Measurements from ENCODE around the gene UIMC1. TPM values are rescaled to one million over a fixed set of nuclear protein-coding genes. Genes with fewer than 3 reads are reported as not detected.
"Not testable (repeated sequence)": the region's sequence is repeated elsewhere in the genome, so short reads cannot be mapped to it uniquely, and the experiment has no call there.

Gene UIMC1
- 22.0 and 24.5 TPM in 2 replicates for total RNA-seq

GRCh38 chr5:177006265-177006972 is at the start of gene UIMC1:
Gene UIMC1, minus strand, starts transcription at chr5:177006779. Its CDS starts 24,164 bp downstream, at chr5:176982615.
- H3K27me3 ChIP-seq (ENCODE audit: control insufficient read depth, insufficient read depth, low read length), result no peaks in the 10 kb centered on the region
- H3K36me3 ChIP-seq (ENCODE audit: control insufficient read depth, insufficient read depth, low read length), result no peaks in the 10 kb centered on the region
- TF ChIP-seq, protein P1, sequence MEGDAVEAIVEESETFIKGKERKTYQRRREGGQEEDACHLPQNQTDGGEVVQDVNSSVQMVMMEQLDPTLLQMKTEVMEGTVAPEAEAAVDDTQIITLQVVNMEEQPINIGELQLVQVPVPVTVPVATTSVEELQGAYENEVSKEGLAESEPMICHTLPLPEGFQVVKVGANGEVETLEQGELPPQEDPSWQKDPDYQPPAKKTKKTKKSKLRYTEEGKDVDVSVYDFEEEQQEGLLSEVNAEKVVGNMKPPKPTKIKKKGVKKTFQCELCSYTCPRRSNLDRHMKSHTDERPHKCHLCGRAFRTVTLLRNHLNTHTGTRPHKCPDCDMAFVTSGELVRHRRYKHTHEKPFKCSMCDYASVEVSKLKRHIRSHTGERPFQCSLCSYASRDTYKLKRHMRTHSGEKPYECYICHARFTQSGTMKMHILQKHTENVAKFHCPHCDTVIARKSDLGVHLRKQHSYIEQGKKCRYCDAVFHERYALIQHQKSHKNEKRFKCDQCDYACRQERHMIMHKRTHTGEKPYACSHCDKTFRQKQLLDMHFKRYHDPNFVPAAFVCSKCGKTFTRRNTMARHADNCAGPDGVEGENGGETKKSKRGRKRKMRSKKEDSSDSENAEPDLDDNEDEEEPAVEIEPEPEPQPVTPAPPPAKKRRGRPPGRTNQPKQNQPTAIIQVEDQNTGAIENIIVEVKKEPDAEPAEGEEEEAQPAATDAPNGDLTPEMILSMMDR (IDR thresholded peaks at IDR 0.05; ENCODE audit: insufficient read depth, low read length, severe bottlenecking), result no peak
- FAIRE-seq (no peak), DNase-seq (ENCODE audit: low read depth) (peak; percentile 69)
- H3K4me3 ChIP-seq (ENCODE audit: low read depth, low read length), result peak within 1 kb of the TSS; percentile 72

- TF ChIP-seq, protein P1 (IDR thresholded peaks at IDR 0.05; ENCODE audit: insufficient read depth, low read length, severe bottlenecking), result no peak
- DNase-seq (ENCODE audit: low read depth), result no peak
- no peak overlapping the region for H3K4me3 ChIP-seq (ENCODE audit: low read depth, low read length)
- H3K27me3 ChIP-seq (ENCODE audit: control insufficient read depth, insufficient read depth, low read length), result no peaks in the 10 kb centered on the region
- peaks cover 5% of the 10 kb centered on the region for H3K36me3 ChIP-seq (ENCODE audit: control insufficient read depth, insufficient read depth, low read length)
- FAIRE-seq, result no peak
These were observed 42.7 kb upstream of the UIMC1 start for GRCh38 chr5:177049285-177049684.

DNA sequence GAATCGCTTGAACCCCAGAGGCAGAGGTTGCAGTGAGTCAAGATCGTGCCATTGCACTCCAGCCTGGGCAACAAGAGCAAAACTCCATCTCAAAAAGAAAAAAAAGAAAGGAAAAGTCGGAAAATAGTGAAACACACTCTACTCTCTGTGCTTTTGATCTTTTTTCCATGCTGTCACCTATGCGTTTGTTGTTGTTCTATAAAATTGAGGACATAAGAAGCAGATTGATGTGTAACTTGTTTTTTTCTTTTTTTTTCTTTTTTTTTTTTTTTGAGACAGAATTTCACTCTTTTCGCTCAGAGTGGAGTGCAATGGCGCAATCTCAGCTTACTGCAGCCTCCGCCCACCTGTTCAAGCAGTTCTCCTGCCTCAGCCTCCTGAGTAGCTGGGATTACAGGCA is 42.0 kb upstream of the UIMC1 start:
- not testable (repeated sequence) for H3K4me3 ChIP-seq (ENCODE audit: low read depth, low read length); H3K27me3 ChIP-seq (ENCODE audit: control insufficient read depth, insufficient read depth, low read length); H3K36me3 ChIP-seq (ENCODE audit: control insufficient read depth, insufficient read depth, low read length); FAIRE-seq; DNase-seq (ENCODE audit: low read depth)

DNA sequence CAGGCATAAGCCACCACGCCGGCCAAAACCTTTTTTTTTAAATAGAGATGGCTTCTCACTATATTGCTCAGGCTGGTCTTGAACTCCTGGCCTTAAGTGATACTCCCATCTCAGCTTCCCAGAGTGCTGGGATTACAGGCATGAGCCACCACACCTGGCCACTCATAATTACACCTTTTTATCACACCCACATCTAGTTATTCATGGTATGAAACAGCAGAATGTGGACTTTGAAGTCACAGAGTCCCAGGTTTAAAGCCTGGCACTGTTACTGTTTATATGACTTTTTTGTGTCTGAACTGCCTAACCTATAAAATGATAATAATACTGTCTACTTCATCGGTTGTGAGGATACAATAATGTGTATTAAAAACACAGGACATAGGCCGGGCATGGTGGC is 39.1 kb upstream of the UIMC1 start:
- peaks cover 9% of the 10 kb centered on the region for H3K36me3 ChIP-seq (ENCODE audit: control insufficient read depth, insufficient read depth, low read length)
- H3K4me3 ChIP-seq (ENCODE audit: low read depth, low read length), result no peak overlapping the region
- H3K27me3 ChIP-seq (ENCODE audit: control insufficient read depth, insufficient read depth, low read length), result no peaks in the 10 kb centered on the region
- TF ChIP-seq, protein P1 (IDR thresholded peaks at IDR 0.05; ENCODE audit: insufficient read depth, low read length, severe bottlenecking), result no peak
- DNase-seq (ENCODE audit: low read depth) (no peak), FAIRE-seq (no peak)

DNA sequence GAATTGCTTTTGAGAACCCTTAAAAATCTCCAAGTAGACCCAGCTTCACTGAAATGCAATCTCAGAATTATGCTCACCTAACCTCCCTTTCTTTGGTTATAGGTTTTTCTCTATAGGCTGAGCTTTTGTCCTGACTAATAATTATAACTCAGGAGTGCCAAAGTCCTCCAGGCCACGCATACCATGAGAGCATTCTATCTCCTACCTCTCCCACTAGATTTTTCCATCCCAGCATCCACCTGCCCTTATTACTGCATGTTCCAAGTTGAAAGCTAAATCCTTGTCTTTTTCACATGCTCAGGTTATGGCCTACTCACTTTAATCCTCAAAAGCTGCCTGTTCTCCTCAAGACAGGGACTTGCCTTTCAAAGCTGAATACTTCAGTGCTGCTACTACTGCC is 38.1 kb upstream of the UIMC1 start:
- no peak for FAIRE-seq
- H3K36me3 ChIP-seq (ENCODE audit: control insufficient read depth, insufficient read depth, low read length), result peaks cover 8% of the 10 kb centered on the region
- TF ChIP-seq, protein P1 (IDR thresholded peaks at IDR 0.05; ENCODE audit: insufficient read depth, low read length, severe bottlenecking), result no peak

DNA sequence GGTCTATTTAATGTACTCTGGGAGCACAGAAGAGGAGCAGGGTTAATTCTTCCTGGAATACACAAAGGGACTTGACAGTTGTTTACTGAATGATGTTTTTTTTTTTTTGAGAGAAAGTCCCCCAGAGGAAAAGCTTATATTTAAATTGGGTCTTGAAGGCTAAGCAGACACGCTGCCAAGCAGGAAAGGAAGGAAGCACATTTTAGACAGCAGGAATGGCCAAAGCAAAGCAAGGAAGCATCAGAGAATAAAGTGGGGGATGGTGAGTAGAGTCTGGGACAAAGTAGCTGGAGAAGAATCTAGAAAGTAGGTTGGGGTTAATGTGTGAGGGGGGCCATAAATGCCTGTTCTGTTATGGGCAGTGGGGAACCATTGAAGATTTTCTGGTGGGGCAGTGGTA is 37.4 kb upstream of the UIMC1 start:
- FAIRE-seq, result no peak
- H3K36me3 ChIP-seq (ENCODE audit: control insufficient read depth, insufficient read depth, low read length), result peaks cover 8% of the 10 kb centered on the region

More for the DNA sequence above, 38.1 kb upstream of the UIMC1 start:
- no peaks in the 10 kb centered on the region for H3K27me3 ChIP-seq (ENCODE audit: control insufficient read depth, insufficient read depth, low read length)
- H3K4me3 ChIP-seq (ENCODE audit: low read depth, low read length), result no peak overlapping the region
- no peak for DNase-seq (ENCODE audit: low read depth)

More for the DNA sequence above, 37.4 kb upstream of the UIMC1 start:
- TF ChIP-seq, protein P1 (IDR thresholded peaks at IDR 0.05; ENCODE audit: insufficient read depth, low read length, severe bottlenecking), result no peak
- no peak for DNase-seq (ENCODE audit: low read depth)
- H3K27me3 ChIP-seq (ENCODE audit: control insufficient read depth, insufficient read depth, low read length), result no peaks in the 10 kb centered on the region
- H3K4me3 ChIP-seq (ENCODE audit: low read depth, low read length), result no peak overlapping the region

Data from bronchial epithelial cell (primary cell).